Suprapubic skin (tissue), 4 donors: ENCODE results near the gene SLX9. TPM values are rescaled to one million over a fixed set of nuclear protein-coding genes. Genes with fewer than 3 reads are reported as not detected.

ENCODE experiments used
- DNase-seq, 2 donors: peaks; one replicate each; pipeline ENCODE4 v3.0.0-alpha.2; 2019; ENCODE audit warnings: low spot score in 2 of 2
- H3K27ac ChIP-seq: fragments of 200-600 bp; sonication (generic); one replicate; pipeline ENCODE4 v1.5.1; 2019
- H3K27me3 ChIP-seq: fragments of 200-600 bp; sonication (generic); one replicate; pipeline ENCODE4 v1.5.1; 2019
- H3K36me3 ChIP-seq: fragments of 200-600 bp; sonication (generic); one replicate; pipeline ENCODE4 v1.5.1; 2019
- H3K4me1 ChIP-seq: fragments of 200-600 bp; sonication (generic); one replicate; pipeline ENCODE4 v1.5.1; 2019
- H3K4me3 ChIP-seq: fragments of 200-600 bp; sonication (generic); one replicate; pipeline ENCODE4 v1.5.1; 2019; ENCODE audit warnings: mild to moderate bottlenecking
- H3K9me3 ChIP-seq: fragments of 200-600 bp; sonication (generic); one replicate; pipeline ENCODE4 v1.5.1; 2019
- EP300 ChIP-seq: sonication (generic); formaldehyde crosslinking; IDR thresholded peaks from one replicate; pipeline ENCODE4 v1.6.1; 2017; ENCODE audit warnings: antibody characterized with exemption
- POLR2A ChIP-seq, 2 donors: fragments of 450-650 bp; IDR thresholded peaks; one replicate each; pipeline ENCODE4 v1.6.1; 2017; ENCODE audit warnings: antibody characterized with exemption in 2 of 2, mild to moderate bottlenecking in 2 of 2, moderate library complexity in 2 of 2
- POLR2AphosphoS5 ChIP-seq, 3 donors: sonication (generic); formaldehyde crosslinking; IDR thresholded peaks; one replicate each; pipeline ENCODE4 v1.6.1; 2017; ENCODE audit warnings: antibody characterized with exemption in 3 of 3
- WGBS: methylation state at CpG from one replicate; pipeline ENCODE4 v1.1.5; 2018; 5-methylcytosine and 5-hydroxymethylcytosine counted together
- total RNA-seq, 4 donors: library from RNA; depleted of rRNA; stranded (reverse); fragments of >200 nt; gene quantifications; one replicate each; pipeline ENCODE4 v1.1.0, GENCODE V29; 2016
- TF ChIP-seq, protein P1 (sequence below), 2 donors: fragments of 200-600 bp in 1 of 2; fragments of 450-650 bp in 1 of 2; sonication (generic) in 1 of 2; IDR thresholded peaks; one replicate each; pipeline ENCODE4 v1.5.1; 2016 to 2019; ENCODE audit warnings: antibody characterized with exemption in 2 of 2, mild to moderate bottlenecking in 1 of 2, moderate library complexity in 1 of 2

Gene SLX9
- total RNA-seq, 4 donors from 2014 or later = 13.4 to 16.9 (median 14.4) TPM

DNA sequence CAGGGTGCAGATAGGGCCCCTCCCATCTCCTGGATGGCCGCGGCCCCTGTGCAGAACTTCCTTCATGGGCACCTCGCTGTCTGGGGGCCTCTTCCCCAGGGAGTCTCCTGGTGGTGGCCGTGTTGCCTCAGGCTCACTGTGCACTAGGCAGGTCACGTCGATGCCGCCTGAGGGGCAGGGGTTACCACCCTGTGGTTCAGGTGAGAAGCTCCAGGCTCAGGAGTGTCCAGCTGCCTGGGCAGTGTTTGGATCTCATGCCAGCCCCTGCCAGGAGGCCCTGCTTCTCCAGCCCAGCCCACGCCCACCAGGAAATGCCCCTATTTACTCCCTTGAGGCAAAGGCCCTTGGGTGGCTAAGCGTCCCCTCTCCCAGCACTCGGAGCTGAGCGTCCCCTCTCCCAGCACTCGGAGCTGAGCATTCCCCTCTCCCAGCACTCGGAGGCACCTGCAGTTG, 21.2 kb upstream of the SLX9 start:
- peaks cover 9% of the 10 kb centered on the region for H3K4me1 ChIP-seq
- no peaks in the 10 kb centered on the region for H3K36me3 ChIP-seq
- DNase-seq = no peak
- WGBS = 60% methylated on average over 1 of the region's 13 CpGs
- TF ChIP-seq, protein P1, sequence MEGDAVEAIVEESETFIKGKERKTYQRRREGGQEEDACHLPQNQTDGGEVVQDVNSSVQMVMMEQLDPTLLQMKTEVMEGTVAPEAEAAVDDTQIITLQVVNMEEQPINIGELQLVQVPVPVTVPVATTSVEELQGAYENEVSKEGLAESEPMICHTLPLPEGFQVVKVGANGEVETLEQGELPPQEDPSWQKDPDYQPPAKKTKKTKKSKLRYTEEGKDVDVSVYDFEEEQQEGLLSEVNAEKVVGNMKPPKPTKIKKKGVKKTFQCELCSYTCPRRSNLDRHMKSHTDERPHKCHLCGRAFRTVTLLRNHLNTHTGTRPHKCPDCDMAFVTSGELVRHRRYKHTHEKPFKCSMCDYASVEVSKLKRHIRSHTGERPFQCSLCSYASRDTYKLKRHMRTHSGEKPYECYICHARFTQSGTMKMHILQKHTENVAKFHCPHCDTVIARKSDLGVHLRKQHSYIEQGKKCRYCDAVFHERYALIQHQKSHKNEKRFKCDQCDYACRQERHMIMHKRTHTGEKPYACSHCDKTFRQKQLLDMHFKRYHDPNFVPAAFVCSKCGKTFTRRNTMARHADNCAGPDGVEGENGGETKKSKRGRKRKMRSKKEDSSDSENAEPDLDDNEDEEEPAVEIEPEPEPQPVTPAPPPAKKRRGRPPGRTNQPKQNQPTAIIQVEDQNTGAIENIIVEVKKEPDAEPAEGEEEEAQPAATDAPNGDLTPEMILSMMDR (IDR thresholded peaks at IDR 0.05) = no peak
- TF ChIP-seq EP300 = no peak
- no peak for TF ChIP-seq POLR2AphosphoS5 (IDR thresholded peaks at IDR 0.05)
- no peak for TF ChIP-seq POLR2A (IDR thresholded peaks at IDR 0.05)
- peaks cover 17% of the 10 kb centered on the region for H3K27me3 ChIP-seq
- H3K4me3 ChIP-seq = no peak overlapping the region
- no peak overlapping the region for H3K27ac ChIP-seq
- no peaks in the 10 kb centered on the region for H3K9me3 ChIP-seq

DNA sequence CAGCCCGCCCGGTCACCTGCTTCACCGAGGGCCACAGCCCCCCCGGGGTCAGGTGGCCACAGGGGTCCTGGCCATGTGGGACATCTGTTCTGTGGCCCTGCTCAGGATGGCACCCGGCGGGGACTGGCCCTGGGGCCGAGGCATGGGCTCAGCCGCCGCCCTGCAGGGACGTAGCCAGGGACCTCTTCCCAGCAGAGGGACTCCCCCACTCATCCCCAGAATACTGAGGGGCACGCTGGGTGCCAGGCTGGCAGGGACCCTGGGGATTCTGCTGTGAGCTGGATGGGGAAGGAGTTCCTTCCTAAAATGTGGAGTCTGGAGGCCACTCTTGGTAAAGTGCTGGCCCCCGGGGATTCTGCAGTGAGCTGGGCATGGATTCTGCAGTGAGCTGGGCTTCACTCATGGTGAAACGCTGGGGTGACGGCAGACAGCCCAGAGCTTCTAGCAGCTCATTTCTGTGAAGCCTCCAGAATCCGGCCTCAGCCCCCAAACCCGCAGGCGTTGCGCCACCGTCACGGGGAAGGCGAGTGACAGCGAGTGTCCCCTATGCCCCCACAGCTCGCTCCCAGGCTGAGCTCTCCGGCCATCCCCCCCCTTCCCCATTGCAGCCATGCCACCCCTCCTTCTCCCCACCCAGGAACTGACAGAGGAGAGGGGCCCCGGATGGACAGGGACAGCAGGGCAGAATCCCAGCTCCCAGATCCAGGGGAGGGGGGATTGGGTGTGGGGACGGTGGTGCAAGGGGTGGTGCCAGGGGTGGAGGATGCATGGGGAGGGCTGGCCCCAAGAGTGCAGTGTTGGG, 20.5 kb upstream of the SLX9 start:
- WGBS = 76% methylated on average over 14 of the region's 26 CpGs
- TF ChIP-seq POLR2A (IDR thresholded peaks at IDR 0.05) = no peak
- no peak for TF ChIP-seq POLR2AphosphoS5 (IDR thresholded peaks at IDR 0.05)
- no peak for TF ChIP-seq EP300
- TF ChIP-seq, protein P1 (IDR thresholded peaks at IDR 0.05) = no peak
- no peaks in the 10 kb centered on the region for H3K9me3 ChIP-seq
- peaks cover 9% of the 10 kb centered on the region for H3K4me1 ChIP-seq
- no peaks in the 10 kb centered on the region for H3K36me3 ChIP-seq
- H3K27ac ChIP-seq = no peak overlapping the region
- peaks cover 17% of the 10 kb centered on the region for H3K27me3 ChIP-seq
- DNase-seq = no peak
- peak overlapping the region; percentile 35 for H3K4me3 ChIP-seq

DNA sequence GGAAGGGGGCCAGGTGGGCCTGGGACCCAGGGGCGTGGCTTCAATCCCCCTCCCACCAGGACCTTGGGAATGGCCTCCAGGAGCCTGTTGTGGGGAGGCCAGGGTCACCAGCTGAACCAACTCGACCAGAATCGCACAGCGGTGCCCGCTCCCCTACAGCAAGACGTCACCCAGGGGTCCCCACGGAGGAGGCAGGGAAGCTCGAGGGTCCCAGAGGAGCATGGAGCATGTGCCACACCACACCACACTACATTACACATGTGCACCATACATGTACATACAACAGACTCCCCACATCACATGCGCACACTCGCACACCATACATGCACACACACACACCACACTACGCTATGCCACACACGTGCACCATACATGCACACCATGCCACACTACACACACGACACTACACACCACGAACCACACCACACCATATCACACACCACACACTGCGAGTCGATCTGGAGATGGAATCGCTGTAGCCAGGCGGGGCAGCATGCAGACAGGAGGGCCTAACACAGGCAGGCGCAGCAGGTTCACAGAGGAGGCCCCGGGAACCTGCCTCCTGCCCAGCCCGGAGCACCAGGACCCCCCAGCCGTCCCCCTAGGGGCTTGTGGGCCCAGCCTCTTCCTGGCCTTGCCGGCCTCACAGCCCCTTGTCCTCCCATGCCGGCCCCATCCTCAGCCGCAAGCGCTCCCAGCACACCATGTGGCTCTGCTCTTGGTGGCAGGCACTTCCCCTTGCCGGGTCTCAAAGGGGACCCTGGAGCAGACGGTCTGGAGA, 19.7 kb upstream of the SLX9 start:
- TF ChIP-seq POLR2AphosphoS5 (IDR thresholded peaks at IDR 0.05) = no peak
- TF ChIP-seq, protein P1 (IDR thresholded peaks at IDR 0.05) = no peak
- TF ChIP-seq EP300 = no peak
- TF ChIP-seq POLR2A (IDR thresholded peaks at IDR 0.05) = no peak
- 69% methylated on average over 13 of the region's 28 CpGs for WGBS
- Histone ChIP-seq H3K9me3 (no peaks in the 10 kb centered on the region), H3K4me1 (peaks cover 16% of the 10 kb centered on the region), H3K36me3 (no peaks in the 10 kb centered on the region), H3K4me3 (peak overlapping the region; percentile 35), H3K27ac (no peak overlapping the region), H3K27me3 (peaks cover 17% of the 10 kb centered on the region)
- no peak for DNase-seq

DNA sequence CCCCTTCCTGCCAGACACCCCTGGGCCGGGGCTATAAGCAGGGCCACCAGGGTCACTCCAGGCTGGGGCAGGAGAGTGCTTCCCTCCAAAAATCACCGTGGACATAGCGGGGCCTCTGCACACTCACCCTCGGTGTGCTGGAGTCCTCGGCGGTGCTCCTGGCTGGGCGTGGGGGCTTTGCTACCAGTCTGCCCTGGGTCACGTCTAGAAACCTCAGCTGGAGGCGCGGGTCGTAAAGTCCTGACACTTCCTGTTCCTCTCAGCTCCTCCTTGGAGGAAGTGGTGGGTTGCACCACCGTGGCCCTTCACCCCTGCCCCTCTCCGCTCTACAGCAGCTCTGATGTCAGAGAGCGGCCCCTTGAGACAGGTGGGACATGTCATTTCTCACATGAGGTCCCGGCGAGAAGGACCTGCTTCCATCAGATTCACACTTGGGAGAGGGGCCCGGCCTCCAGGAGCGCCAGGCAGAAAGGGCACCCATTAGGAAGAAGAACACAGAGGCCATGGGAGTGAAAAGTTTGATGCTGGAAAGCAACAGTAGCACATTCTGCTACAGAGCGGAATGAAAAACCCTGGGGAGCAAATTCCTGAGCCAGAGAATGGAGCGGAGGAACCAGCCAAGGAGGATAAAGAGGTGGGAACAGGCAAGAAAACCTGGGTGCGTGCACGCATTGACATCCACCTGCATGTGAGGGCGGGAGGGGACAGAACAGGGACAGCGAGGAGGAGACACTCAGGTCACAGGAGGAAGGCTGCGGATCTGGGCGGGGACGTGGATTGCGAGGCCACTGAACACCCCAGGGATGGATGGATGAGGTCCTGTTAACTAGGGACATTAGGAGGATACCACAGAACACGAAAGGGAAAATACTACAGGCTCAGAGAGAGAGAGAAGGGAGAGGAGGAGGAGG, 18.9 kb upstream of the SLX9 start, which contains the start of gene ITGB2:
Gene ITGB2 (minus strand): TSS at position 206 of the 911 bp plus-strand sequence. CDS start 10,117 bp downstream, outside the sequence.
- H3K4me3 ChIP-seq = peak within 1 kb of the TSS; percentile 35
- no peak within 1 kb of the TSS for H3K27ac ChIP-seq
- no peak for DNase-seq
- WGBS = 69% methylated on average over 29 of the region's 29 CpGs
- H3K4me1 ChIP-seq = peaks cover 24% of the 10 kb centered on the region
- no peak for TF ChIP-seq POLR2A (IDR thresholded peaks at IDR 0.05)
- no peak for TF ChIP-seq EP300
- TF ChIP-seq, protein P1 (IDR thresholded peaks at IDR 0.05) = no peak
- no peak for TF ChIP-seq POLR2AphosphoS5 (IDR thresholded peaks at IDR 0.05)
- H3K9me3 ChIP-seq = no peaks in the 10 kb centered on the region
- H3K27me3 ChIP-seq = peaks cover 17% of the 10 kb centered on the region
- H3K36me3 ChIP-seq = no peaks in the 10 kb centered on the region
